ENCODE measurements around the gene SPPL3. TPM values are rescaled to one million over a fixed set of nuclear protein-coding genes. Genes with fewer than 3 reads are reported as not detected.

Gene SPPL3
- total RNA-seq, 2 donors from 2014 or later = 55.6 to 62.1 TPM

- DNase-seq (no peak), ATAC-seq (no peak)
- intact Hi-C loops (cut with DNase I, micrococcal nuclease) = no loop called here
Observed at GRCh38 chr12:120725151-120725658, 179.0 kb downstream of the SPPL3 start.

- ATAC-seq (no peak), DNase-seq (no peak)
Observed at GRCh38 chr12:120724720-120725119, 179.4 kb downstream of the SPPL3 start.

DNA sequence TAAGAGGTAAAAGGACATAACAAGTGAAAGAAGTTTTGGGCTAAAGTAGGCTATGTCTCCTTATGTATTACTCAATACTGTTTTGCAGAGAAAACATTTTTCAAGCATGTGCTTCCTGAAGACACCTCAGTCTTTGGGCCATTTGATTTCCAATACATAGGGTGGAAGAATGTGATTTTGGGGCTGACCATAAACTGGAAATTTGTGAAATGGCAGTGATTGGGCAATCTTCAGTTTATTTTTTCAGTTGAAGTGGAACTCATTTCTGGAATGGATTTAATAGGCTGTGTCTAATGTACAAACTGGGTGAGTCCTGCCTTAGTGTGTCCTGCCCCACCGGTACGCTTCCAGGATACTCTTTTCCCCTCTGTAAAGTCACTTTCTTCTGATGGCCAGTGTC is 181.4 kb downstream of the SPPL3 start:
- intact Hi-C loops (cut with DNase I, micrococcal nuclease) = no loop called here
- ATAC-seq (no peak), DNase-seq (no peak)

More at GRCh38 chr12:120724720-120725119, 179.4 kb downstream of the SPPL3 start:
- intact Hi-C loops (cut with DNase I, micrococcal nuclease) = no loop called here

- intact Hi-C loops (cut with DNase I, micrococcal nuclease) = no loop called here
- ATAC-seq = no peak
- DNase-seq = no peak
Observed at GRCh38 chr12:120721866-120722265, 182.3 kb downstream of the SPPL3 start.

DNA sequence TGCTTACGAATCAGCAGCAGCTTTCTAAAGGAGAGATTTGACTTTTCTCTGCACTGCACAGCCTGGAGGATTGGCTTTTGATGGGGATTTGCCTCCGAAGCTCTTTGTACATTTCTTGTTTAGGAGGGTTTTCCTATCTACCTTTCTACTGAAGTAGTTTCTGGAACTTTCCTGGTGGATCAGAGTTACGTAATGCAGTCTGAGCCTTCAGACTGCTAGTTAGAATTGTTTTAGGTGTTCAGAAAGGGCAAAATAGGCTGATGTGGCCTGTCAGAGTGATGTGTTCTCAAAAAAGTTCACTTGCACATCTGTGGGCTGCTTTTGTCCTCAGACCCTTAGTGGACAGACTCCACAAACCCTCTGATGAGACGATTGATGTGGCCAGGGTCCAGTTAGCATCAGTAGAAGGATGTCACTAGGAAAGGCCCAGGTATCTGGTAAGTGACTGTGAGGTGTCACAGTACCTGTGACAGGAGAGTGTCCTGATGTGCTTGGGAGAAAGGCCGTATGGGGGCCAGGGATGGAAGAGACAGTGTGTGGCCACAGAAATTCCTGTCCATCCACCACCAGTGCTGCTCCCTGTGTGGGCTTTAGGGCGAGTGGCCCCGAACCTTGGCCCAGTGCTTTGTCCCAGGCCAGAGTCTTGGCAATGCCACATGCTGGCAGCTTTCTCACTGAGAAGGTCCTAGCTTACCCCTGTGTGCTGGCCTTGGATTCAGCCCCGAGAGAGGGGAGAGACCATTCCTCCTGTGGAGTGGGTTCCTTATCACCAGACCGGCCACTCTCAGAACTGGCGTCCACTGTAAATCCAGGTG is 183.0 kb downstream of the SPPL3 start:
- ATAC-seq (no peak), DNase-seq (no peak)
- intact Hi-C loops (cut with DNase I, micrococcal nuclease) = no loop called here

- DNase-seq = no peak
- intact Hi-C loops (cut with DNase I, micrococcal nuclease) = no loop called here
- ATAC-seq = peak; percentile 10
Observed at GRCh38 chr12:120720234-120720986, 183.7 kb downstream of the SPPL3 start.

GRCh38 chr12:120719496-120720233 is 184.5 kb downstream of the SPPL3 start:
- intact Hi-C loops (cut with DNase I, micrococcal nuclease) = no loop called here
- ATAC-seq (peak; percentile 46), DNase-seq (no peak)

- DNase-seq (no peak), ATAC-seq (peak; percentile 81)
- intact Hi-C loops (cut with DNase I, micrococcal nuclease) = no loop called here
Observed at GRCh38 chr12:120719072-120719471, 185.1 kb downstream of the SPPL3 start.

DNA sequence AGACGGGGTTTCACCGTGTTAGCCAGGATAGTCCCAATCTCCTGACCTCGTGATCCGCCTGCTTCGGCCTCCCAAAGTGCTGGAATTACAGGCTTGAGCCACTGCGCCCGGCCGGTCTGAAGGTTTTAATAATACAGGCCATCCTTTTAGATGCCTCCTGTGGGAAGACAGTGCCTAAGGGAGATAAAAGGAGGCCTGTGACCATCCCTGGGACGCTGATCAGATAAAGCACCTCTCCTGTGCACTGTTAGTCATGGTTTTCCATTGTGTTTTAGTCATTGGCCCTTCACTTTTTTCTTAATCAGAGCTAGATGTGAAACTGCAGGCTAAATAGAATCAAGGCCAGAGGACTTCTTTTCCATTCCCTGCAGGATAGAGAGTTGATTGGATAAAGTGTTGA is 186.1 kb downstream of the SPPL3 start:
- no peak for DNase-seq
- ATAC-seq = no peak
- intact Hi-C loops (cut with DNase I, micrococcal nuclease) = no loop called here

- intact Hi-C loops (cut with DNase I, micrococcal nuclease) = loop anchor here in 1 of 2 donors (2.0 to 5.0 kb wide), 2 partner anchors 67 to 131 kb away; no protein-coding TSS in a partner anchor
- ATAC-seq = peak; percentile 51
- DNase-seq = peak; percentile 72 to 73
Observed at GRCh38 chr12:120713861-120714482, 190.2 kb downstream of the SPPL3 start.

DNA sequence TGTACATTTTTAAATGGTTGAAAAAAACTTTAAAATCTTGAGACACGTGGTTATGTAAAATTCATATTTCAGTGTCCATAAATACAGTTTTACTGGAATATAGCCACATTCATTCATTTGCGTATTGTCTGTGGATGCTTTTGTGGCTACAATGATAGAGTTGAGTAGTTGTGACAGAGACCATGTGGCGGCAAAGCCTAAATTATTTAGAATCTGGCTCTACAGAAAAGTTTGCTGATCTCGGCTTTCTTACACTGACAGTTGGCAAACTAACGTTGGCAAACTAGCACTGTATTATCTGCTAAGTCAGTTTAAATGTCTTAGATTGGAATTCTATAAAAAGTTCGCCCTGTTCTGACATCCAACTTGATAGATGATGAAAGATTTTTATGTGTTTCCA is 191.5 kb downstream of the SPPL3 start:
- intact Hi-C loops (cut with DNase I, micrococcal nuclease) = loop anchor here in 1 of 2 donors (2.0 to 5.0 kb wide), 2 partner anchors 65 to 130 kb away; no protein-coding TSS in a partner anchor
- ATAC-seq (no peak), DNase-seq (no peak)

Other genes starting within 250 kb of the SPPL3 start
- gene MLEC, start 217.2 kb downstream of the SPPL3 start, total RNA-seq = 100 to 1,000 TPM; 271 to 278 TPM
- 10 to 100 TPM; 15.1 to 27.5 TPM for gene UNC119B, start 193.9 kb downstream of the SPPL3 start, total RNA-seq
- 100 to 1,000 TPM; 183 to 209 TPM for gene ACADS, start 178.5 kb downstream of the SPPL3 start, total RNA-seq
- gene HNF1A, start 74.2 kb upstream of the SPPL3 start, total RNA-seq = 10 to 100 TPM; 16.0 to 16.9 TPM
- 10 to 100 TPM; 12.5 to 14.4 TPM for gene C12orf43, start 112.1 kb upstream of the SPPL3 start, total RNA-seq
- 10 to 100 TPM in 1 of 2 donors, 1 to 10 TPM in 1; 7.1 to 16.6 TPM for gene OASL, start 134.9 kb upstream of the SPPL3 start, total RNA-seq
- gene P2RX7, start 228.5 kb upstream of the SPPL3 start, total RNA-seq = 1 to 10 TPM in 1 of 2 donors, under 1 TPM in 1; 0.46 to 2.4 TPM